ENCODE results near the gene TSFM. TPM values are rescaled to one million over a fixed set of nuclear protein-coding genes. Genes with fewer than 3 reads are reported as not detected.

Gene TSFM
- total and polyA plus RNA-seq, 2 donors (not counting 1 experiment from before 2014, with no cell fraction given), result 15.5 to 16.8 TPM

DNA sequence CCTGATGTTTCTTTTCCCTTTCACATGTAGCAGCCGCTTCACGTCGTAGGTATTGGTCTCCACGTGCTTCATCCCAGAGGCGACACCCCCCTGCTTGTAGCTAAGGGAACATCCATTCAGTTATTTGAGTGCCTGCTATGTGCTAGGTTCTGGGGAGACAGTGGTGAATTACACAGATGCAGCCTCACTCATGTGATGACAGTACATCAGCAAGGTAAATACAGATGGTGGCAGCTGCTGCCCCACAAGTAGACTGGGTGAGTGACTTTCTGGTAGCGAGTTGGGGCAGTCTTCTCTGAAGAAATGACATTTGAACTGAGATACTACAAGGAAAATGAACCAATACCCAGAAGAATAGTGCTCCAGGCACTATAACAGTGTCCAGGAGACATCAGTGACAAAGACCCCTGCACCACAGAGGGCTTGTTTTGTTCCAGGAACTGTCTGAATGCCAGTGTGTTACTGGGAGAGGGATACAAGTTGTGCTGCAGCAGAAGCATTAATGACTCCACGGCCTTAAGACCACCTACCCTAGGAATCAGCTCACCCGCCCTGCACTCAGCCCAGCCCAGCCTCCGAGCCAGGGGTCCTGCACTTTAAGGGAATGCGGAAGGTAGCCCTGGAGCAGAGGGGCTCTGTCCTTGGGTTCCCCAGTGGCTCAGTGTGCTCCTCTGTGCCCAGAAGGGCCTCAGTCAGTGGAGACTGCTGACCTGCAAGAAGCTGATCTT, 28.6 kb downstream of the TSFM start:
- Histone ChIP-seq H3K4me1 (ENCODE audit: control insufficient read depth, extremely low read depth, insufficient read depth, low read length) (no peaks in the 10 kb centered on the region), H4K20me1 (ENCODE audit: control insufficient read depth, extremely low read depth, insufficient read depth, low read length) (no peaks in the 10 kb centered on the region), H3K9me3 (ENCODE audit: control insufficient read depth, insufficient read depth, low read depth, low read length) (no peaks in the 10 kb centered on the region), H3K4me3 (replicated peaks in 1 of 4; ENCODE audit: control extremely low read depth in 1 of 4, insufficient read depth in 1 of 4, low read depth in 3 of 4, low read length in 4 of 4) (no peak overlapping the region), H3K27me3 (ENCODE audit: control insufficient read depth, insufficient read depth, low read length) (no peaks in the 10 kb centered on the region), H3K4me2 (ENCODE audit: extremely low read depth, insufficient read depth, low read length) (no peak overlapping the region), H3K36me3 (ENCODE audit: control insufficient read depth, insufficient read depth, low read length) (peaks cover 10% of the 10 kb centered on the region), H3K79me2 (ENCODE audit: control insufficient read depth, insufficient read depth, low read length) (no peaks in the 10 kb centered on the region), H3K9ac (ENCODE audit: insufficient read depth, low read length) (no peak overlapping the region), H3K27ac (ENCODE audit: insufficient read depth, low read length) (no peak overlapping the region), H2AFZ (ENCODE audit: low read length) (no peak overlapping the region)
- no peak for DNase-seq (ENCODE audit: low read depth in 2 of 2)
- TF ChIP-seq EZH2 (IDR thresholded peaks at IDR 0.05; ENCODE audit: low read length, missing control alignments), result no peak
- TF ChIP-seq, protein P1, sequence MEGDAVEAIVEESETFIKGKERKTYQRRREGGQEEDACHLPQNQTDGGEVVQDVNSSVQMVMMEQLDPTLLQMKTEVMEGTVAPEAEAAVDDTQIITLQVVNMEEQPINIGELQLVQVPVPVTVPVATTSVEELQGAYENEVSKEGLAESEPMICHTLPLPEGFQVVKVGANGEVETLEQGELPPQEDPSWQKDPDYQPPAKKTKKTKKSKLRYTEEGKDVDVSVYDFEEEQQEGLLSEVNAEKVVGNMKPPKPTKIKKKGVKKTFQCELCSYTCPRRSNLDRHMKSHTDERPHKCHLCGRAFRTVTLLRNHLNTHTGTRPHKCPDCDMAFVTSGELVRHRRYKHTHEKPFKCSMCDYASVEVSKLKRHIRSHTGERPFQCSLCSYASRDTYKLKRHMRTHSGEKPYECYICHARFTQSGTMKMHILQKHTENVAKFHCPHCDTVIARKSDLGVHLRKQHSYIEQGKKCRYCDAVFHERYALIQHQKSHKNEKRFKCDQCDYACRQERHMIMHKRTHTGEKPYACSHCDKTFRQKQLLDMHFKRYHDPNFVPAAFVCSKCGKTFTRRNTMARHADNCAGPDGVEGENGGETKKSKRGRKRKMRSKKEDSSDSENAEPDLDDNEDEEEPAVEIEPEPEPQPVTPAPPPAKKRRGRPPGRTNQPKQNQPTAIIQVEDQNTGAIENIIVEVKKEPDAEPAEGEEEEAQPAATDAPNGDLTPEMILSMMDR (conservative IDR thresholded peaks at IDR 0.05 in 1 of 2, IDR thresholded peaks at IDR 0.05 in 1 of 2; ENCODE audit: low read depth in 1 of 2, low read length in 2 of 2), result no peak

- H4K20me1 ChIP-seq (ENCODE audit: control insufficient read depth, extremely low read depth, insufficient read depth, low read length), result no peaks in the 10 kb centered on the region
- no peak for TF ChIP-seq EZH2 (IDR thresholded peaks at IDR 0.05; ENCODE audit: low read length, missing control alignments)
- TF ChIP-seq, protein P1 (conservative IDR thresholded peaks at IDR 0.05 in 1 of 2, IDR thresholded peaks at IDR 0.05 in 1 of 2; ENCODE audit: low read depth in 1 of 2, low read length in 2 of 2), result no peak
- H3K4me2 ChIP-seq (ENCODE audit: extremely low read depth, insufficient read depth, low read length), result no peak overlapping the region
- H3K4me1 ChIP-seq (ENCODE audit: control insufficient read depth, extremely low read depth, insufficient read depth, low read length), result peaks cover 5% of the 10 kb centered on the region
- H2AFZ ChIP-seq (ENCODE audit: low read length), result no peak overlapping the region
- H3K9me3 ChIP-seq (ENCODE audit: control insufficient read depth, insufficient read depth, low read depth, low read length), result no peaks in the 10 kb centered on the region
- H3K27me3 ChIP-seq (ENCODE audit: control insufficient read depth, insufficient read depth, low read length), result no peaks in the 10 kb centered on the region
- peak in 1 of 2 donors; percentile 43 for DNase-seq (ENCODE audit: low read depth in 2 of 2)
- no peak overlapping the region for H3K27ac ChIP-seq (ENCODE audit: insufficient read depth, low read length)
- peaks cover 4% of the 10 kb centered on the region for H3K36me3 ChIP-seq (ENCODE audit: control insufficient read depth, insufficient read depth, low read length)
- H3K9ac ChIP-seq (ENCODE audit: insufficient read depth, low read length), result no peak overlapping the region
- H3K79me2 ChIP-seq (ENCODE audit: control insufficient read depth, insufficient read depth, low read length), result no peaks in the 10 kb centered on the region
- H3K4me3 ChIP-seq (replicated peaks in 1 of 4; ENCODE audit: control extremely low read depth in 1 of 4, insufficient read depth in 1 of 4, low read depth in 3 of 4, low read length in 4 of 4), result no peak overlapping the region
These were observed 30.8 kb downstream of the TSFM start for GRCh38 chr12:57813111-57813970.

Measured in fibroblast of lung (primary cell).